ENCODE results near the gene EHMT1.
"Not testable (repeated sequence)": the region's sequence is repeated elsewhere in the genome, so short reads cannot be mapped to it uniquely, and the experiment has no call there.

The EHMT1 gene

GRCh38 chr9:137590469-137591383, 28.1 kb upstream of the EHMT1 start, which contains the start of gene ZMYND19:
Gene ZMYND19 (minus strand): TSS chr9:137590512. CDS start chr9:137590263, 249 bp downstream.
- DNase-seq: peak; percentile 87

DNA sequence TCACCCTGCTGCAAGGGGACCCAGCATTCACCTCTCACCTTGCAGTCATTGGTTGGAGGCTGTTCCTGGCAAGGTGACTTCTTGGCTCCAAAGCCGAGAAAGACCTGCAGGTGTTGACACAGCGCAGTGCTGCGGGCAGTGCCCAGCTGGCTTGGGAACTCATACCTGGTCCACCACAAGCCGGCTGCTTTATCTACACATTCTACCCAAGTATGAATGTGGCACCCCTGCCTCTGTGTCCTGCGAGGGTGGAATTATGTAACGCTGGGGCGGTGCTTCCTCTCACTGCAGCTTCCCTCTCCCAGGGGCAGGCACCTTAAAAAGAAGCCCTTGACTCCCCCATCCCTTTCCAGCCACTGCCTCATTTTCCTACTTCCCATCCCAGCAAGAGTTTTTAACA, 26.0 kb upstream of the EHMT1 start:
- no peak for DNase-seq

DNA sequence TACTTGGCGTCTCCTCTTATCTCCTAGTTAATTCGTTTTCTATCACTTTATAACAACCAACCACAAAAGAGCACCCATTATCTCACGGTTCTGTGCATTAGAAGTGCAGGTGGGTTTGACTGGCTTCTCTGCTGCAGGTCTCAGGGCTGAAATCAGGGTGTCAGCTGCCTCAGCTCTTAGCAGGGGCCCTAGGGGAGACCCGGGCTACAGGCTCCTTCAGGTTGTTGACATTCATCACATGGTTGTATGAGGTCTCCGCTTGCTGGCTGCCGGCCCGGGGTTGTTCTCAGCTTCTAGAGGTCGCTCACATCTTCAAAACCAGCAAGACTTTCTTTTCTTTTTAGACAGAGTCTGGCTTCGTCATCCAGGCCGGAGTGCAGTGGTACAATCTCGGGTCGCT, 25.6 kb upstream of the EHMT1 start:
- DNase-seq: no peak

DNA sequence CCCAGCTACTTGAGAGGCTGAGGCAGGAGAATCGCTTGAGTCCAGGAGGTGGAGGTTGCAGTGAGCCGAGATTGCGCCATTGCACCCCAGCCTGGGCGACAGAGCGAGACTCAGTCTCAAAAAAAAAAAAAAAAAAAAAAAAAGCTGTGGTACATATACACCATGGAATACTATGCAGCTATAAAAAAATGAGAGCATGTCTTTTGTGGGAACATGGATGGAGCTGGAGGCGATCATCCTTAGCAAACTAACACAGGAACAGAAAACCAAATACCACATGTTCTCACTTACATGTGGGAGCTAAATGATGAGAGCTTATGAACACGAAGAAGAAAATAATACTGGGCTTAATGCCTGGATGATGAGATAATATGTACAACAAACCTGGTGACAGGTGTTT, 22.2 kb upstream of the EHMT1 start:
- not testable (repeated sequence) for DNase-seq

DNA sequence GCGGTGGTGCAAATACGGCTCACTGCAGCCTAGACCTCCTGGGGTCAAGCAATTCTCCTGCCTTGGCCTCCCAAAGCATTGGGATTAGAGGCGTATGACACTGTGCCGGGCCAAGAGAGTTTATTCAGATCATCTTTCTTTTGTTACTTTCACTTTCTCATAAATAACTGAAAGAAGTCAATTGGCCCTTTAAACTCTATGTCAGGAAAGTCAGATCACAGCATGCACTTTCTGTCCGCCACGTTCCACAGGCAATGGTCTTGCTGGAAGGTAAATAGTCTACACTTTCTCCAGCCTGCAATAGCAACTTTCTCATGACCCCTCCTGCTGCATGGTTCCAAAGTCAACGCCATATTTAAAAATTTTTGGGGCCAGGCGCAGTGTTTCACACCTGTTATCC, 19.9 kb upstream of the EHMT1 start:
- no peak for DNase-seq

DNA sequence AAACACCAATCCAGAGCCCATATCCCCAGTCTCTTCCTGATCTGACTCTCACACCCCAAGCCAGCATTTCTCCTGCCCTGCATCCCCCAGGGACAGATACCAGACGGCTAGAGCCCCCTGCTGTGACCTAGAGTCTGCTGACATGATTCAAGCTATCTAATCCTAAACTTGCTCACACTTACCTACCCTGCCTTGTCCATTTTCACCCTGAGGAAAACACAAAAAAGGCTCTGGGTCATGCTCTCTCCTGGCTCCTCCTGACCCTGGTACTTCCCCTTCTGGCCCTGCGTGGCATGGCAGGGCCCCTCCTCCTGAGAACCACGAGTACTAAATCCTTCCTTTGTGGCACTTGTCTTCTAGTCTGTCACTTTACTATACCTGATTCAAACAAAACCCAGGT, 16.1 kb upstream of the EHMT1 start:
- DNase-seq: no peak

DNA sequence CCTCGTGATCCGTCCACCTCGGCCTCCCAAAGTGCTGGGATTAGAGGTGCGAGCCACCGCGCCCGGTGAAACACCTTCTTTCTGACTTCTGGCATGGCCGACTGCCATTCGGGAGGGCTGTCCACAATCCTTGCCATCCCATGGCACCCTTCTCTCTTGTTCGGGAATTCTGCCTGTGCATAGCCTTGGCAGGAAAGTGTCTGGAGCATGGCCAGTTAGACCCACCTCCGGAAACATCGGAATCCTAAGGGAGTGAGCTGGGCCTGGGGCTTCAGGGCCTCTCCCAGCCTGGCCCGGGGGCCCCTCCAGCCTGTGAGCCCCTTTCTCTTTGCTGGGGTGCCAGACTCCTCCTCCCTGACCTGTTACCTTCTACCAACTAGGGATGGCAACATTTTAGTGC, 14.9 kb upstream of the EHMT1 start:
- no peak for DNase-seq

DNA sequence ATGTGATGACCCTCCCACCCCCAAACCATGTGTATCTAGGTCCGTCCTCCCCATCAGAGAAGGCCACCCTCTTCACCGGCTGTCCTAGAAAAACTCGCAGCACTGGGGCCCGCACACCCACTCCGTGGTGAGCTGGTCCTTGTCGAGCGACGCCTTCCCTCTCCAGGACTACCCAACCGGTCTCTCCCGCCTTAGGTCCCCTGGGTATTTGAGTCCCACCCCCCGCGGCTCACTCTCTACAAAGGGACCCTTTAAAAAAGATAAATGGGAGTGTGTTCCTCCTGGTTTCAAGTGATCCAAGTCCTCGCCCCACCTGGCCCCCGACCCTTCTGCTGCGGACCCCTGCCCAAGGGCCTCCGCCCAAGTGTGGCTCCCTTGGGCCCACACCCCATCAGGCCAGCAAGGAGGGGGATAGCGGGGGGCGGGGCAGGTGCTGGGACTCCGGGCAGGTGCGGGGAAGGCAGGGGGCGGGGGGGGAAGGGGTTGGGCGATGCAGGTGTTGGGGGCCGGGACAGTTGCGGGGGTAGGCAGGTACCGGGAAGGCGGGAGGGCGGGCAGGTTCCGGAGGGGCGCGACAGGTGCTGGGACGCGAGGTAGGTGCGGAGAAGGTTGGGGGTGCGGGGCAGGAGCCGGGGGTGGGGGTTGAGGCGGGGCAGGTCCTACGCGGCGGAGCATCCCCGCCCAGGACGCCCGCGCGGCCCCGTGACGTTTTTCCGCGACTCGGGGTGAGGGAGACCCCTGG, 14.3 kb upstream of the EHMT1 start:
- DNase-seq: no peak

GRCh38 chr9:137605121-137606004, 13.4 kb upstream of the EHMT1 start, which contains the start of gene ARRDC1:
Gene ARRDC1 (plus strand): TSS chr9:137605686. CDS start chr9:137605718, 32 bp downstream.
- peak; percentile 86 for DNase-seq

DNA sequence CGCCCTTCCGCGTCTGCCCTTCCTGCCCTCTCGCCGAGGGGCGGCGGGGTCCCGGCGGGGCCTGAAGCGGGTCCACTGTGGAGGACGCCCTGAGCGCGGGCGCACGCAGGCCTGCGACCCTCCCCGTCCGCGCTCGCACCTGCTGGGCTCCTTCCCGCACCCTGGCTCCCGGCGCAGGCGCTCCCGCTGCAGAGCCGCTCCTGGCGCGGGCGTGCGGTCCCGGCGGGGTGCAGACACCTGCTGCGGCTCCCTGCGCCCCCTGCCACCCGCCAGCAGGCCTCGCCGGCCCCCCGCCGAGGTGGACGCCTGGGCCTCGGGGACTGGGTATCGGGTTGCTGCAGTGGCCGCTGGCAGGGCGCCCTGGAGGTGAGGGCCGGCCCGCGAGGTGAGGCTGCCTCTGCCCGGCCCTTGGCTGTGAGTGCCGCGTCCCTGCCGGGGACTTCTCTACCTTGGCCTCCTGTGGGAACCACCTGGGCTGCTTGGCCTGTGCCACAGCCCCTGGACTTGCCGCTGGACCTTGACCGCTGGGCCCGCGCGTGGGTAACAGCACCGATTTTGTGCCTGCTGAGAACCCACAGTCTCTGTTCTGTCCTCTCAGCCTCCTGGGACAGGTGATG, 12.7 kb upstream of the EHMT1 start:
- DNase-seq: no peak

- no peak for DNase-seq
Measured at GRCh38 chr9:137606734-137607138, 12.1 kb upstream of the EHMT1 start.

DNA sequence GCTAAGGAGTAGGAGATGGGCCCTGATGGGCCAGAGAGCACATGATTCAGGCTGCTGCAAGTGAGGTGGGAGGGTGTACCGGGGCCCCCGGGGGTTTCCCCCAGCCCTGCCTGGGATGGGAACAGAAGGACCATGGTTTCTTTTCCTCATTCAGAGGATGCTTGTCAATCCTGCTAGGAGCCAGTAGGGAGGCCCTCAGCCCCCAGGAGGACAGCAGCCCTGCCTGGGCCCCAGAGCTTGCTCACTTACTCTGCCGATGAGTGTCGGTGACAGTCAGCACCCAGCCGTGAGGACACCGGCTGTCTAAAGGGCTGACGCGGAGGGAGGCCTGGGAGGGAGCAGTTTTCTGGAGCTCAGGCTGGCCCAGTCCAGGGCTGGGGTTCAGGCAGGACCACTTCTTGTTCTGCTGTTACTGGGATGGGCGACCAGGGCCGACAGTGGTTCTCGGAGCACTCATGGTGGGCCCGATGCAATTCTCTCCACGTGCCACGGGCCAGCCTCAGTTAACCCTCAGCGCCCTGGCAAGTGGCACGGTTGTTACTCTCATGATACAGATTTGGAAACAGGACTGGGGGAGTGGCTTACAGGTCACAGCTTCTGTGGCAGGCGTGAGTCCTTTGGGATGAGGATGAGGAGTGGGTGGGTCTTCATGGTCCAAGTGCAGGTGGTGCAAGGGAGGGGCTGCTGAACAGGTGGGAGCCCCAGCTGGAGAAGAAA, 11.5 kb upstream of the EHMT1 start:
- DNase-seq: no peak

GRCh38 chr9:137610944-137611343, 7.9 kb upstream of the EHMT1 start:
- no peak for DNase-seq

GRCh38 chr9:137611623-137612609, 6.9 kb upstream of the EHMT1 start:
- no peak for DNase-seq

DNA sequence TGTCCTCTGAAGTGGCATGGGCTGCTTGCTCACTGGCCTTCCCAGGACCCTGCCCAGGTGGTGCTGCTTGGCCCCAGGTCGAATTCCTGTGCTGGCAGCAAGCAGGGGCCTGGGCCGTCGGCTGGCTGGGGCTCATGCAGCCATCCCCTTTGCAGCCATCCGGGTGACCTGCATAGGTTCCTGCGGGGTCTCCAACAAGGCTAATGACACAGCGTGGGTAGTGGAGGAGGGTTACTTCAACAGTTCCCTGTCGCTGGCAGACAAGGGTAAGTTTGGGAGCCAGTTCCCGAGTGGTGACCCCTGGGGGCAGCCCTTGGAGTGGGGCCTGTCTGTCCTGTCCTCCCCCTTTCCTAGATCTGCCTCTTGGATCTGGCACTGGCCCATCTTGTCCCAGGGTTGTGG, 6.1 kb upstream of the EHMT1 start:
- no peak for DNase-seq

DNA sequence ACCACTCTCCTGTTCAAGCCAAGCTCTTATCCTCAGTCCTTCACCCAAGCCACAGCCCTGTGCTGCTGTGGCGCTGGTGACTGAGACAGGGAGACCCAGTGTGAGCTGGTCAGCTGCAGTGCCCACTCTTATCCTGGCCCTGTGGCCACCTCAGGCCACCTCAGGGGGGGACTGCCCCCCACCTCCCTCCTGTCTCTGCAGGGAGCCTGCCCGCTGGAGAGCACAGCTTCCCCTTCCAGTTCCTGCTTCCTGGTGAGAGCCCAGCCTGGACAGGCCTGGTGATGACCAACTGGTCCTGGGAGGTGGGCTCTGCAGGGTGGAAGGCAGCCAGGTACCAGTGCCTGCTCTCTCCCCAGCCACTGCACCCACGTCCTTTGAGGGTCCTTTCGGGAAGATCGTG, 5.5 kb upstream of the EHMT1 start:
- no peak for DNase-seq

DNA sequence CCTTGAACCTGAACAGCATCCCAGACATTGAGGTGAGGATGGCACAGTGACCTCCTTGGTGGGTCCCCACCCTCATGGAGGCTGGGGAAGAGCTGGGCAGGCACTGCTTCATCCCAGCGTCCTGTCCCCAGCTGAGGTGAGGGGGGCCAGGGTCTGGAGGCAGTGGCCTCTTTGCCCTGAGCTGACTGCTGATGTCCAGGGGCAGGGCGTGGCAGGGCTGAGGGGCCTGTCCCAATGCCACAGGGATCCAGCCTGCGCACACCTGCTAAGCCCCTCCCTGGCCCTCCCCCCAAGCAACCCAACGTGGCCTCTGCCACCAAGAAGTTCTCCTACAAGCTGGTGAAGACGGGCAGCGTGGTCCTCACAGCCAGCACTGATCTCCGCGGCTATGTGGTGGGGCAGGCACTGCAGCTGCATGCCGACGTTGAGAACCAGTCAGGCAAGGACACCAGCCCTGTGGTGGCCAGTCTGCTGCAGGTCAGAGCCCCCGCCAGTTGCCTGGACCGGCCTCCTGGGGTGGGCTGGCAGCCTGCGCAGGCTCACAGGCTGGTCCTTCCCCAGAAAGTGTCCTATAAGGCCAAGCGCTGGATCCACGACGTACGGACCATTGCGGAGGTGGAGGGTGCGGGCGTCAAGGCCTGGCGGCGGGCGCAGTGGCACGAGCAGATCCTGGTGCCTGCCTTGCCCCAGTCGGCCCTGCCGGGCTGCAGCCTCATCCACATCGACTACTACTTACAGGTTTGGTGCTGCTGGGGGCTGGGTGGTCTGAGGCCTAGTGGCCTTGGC, 4.9 kb upstream of the EHMT1 start:
- no peak for DNase-seq

DNA sequence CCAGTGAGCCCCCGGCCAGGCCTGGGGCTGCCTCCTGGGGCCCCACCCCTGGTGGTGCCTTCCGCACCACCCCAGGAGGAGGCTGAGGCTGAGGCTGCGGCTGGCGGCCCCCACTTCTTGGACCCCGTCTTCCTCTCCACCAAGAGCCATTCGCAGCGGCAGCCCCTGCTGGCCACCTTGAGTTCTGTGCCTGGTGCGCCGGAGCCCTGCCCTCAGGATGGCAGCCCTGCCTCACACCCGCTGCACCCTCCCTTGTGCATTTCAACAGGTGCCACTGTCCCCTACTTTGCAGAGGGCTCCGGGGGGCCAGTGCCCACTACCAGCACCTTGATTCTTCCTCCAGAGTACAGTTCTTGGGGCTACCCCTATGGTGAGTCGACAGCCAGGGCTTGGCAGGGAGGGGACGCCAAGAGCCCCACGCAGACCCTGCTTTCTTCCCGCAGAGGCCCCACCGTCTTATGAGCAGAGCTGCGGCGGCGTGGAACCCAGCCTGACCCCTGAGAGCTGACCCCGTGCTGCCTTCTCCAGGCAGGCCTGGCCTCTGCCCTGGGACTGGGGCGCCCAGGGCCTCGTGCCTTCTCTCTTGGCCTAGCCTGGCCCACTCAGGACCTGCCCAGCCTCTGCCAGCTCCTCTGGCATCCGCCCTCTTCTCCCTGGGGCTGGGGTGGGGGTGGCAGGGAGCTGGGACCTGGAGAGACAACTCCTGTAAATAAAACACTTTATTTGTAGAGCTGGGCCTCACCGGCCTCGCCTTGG, 4.0 kb upstream of the EHMT1 start:
- no peak for DNase-seq

DNA sequence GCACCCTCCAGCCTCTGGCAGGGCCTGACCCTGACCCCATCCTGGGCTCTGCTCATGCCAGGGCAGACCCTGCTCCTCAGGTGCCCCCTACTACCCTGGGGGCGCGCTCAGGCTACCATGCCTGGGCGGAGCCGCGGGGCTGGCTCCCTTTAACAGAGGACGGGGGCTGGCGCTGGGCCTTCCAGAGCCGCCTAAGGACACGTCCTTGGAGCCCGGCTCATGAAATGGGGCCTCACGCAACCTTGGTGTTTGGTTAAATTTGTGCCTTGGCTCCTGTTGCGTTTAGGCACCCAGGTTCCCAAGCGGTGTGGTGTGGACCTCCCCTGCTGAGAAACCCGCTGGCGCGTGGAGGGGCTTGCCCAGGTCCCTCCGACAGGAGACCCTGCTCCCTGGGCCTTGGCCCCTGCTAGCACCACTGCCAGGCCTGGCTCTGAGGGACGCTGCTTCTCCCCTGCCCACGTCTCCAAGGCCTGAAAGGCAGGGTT, 3.4 kb upstream of the EHMT1 start:
- DNase-seq: no peak
